ENCODE data around the gene HDDC2. TPM values are rescaled to one million over a fixed set of nuclear protein-coding genes. Genes with fewer than 3 reads are reported as not detected.

The HDDC2 gene
- total RNA-seq, 3 donors from 2014 or later = 39.9 to 64.2 (median 56.7) TPM

GRCh38 chr6:125268765-125269164 is 33.0 kb downstream of the HDDC2 start:
- H3K36me3 ChIP-seq (ENCODE audit: low read depth) = no peaks in the 10 kb centered on the region
- no peaks in the 10 kb centered on the region for H3K4me1 ChIP-seq (ENCODE audit: low read depth)
- DNase-seq = no peak
- intact Hi-C loops (cut with DNase I, micrococcal nuclease) = no loop called here
- H3K4me3 ChIP-seq = no peak overlapping the region
- no peak for TF ChIP-seq CTCF (IDR thresholded peaks at IDR 0.05)
- ATAC-seq = peak; percentile 59
- no peaks in the 10 kb centered on the region for H3K9me3 ChIP-seq

- Histone ChIP-seq H3K4me3 (no peak overlapping the region), H3K36me3 (ENCODE audit: low read depth) (no peaks in the 10 kb centered on the region), H3K4me1 (ENCODE audit: low read depth) (no peaks in the 10 kb centered on the region), H3K9me3 (no peaks in the 10 kb centered on the region)
- DNase-seq (no peak), ATAC-seq (no peak)
- TF ChIP-seq CTCF (IDR thresholded peaks at IDR 0.05) = no peak
- intact Hi-C loops (cut with DNase I, micrococcal nuclease) = no loop called here
Observed at GRCh38 chr6:125267806-125268523, 33.8 kb downstream of the HDDC2 start.

GRCh38 chr6:125264476-125264875 is 37.3 kb downstream of the HDDC2 start:
- H3K4me3 ChIP-seq = no peak overlapping the region
- TF ChIP-seq CTCF (IDR thresholded peaks at IDR 0.05) = no peak
- ATAC-seq (no peak), DNase-seq (no peak)
- no peaks in the 10 kb centered on the region for H3K9me3 ChIP-seq
- no peaks in the 10 kb centered on the region for H3K4me1 ChIP-seq (ENCODE audit: low read depth)
- no peaks in the 10 kb centered on the region for H3K36me3 ChIP-seq (ENCODE audit: low read depth)
- intact Hi-C loops (cut with DNase I, micrococcal nuclease) = no loop called here

GRCh38 chr6:125262016-125263013 is 39.5 kb downstream of the HDDC2 start:
- intact Hi-C loops (cut with DNase I, micrococcal nuclease) = no loop called here

GRCh38 chr6:125259354-125259736 is 42.4 kb downstream of the HDDC2 start:
- Histone ChIP-seq H3K9me3 (no peaks in the 10 kb centered on the region), H3K4me1 (ENCODE audit: low read depth) (no peaks in the 10 kb centered on the region), H3K4me3 (no peak overlapping the region), H3K36me3 (ENCODE audit: low read depth) (no peaks in the 10 kb centered on the region)
- no peak for TF ChIP-seq CTCF (IDR thresholded peaks at IDR 0.05)
- DNase-seq (no peak), ATAC-seq (no peak)
- intact Hi-C loops (cut with DNase I, micrococcal nuclease) = no loop called here

More at GRCh38 chr6:125262016-125263013, 39.5 kb downstream of the HDDC2 start:
- no peaks in the 10 kb centered on the region for H3K36me3 ChIP-seq (ENCODE audit: low read depth)
- no peak for TF ChIP-seq CTCF (IDR thresholded peaks at IDR 0.05)
- DNase-seq (no peak), ATAC-seq (no peak)
- no peaks in the 10 kb centered on the region for H3K9me3 ChIP-seq
- no peak overlapping the region for H3K4me3 ChIP-seq
- H3K4me1 ChIP-seq (ENCODE audit: low read depth) = no peaks in the 10 kb centered on the region
